OCI-LY1 (cell line): Measurements from ENCODE around the gene EPPIN.
"Not testable (repeated sequence)": the region's sequence is repeated elsewhere in the genome, so short reads cannot be mapped to it uniquely, and the experiment has no call there.

Experiments used
- H2AFZ ChIP-seq: fragments of 200-600 bp; sonication (generic), shearing (Covaris generic); 2 replicates; pipeline ENCODE4 v1.6.0; 2014; ENCODE audit warnings: antibody characterized with exemption, mild to moderate bottlenecking, low read length
- H3F3A ChIP-seq: fragments of 200-600 bp; sonication (generic), shearing (Covaris generic); 2 replicates; pipeline ENCODE4 v1.6.0; 2014; ENCODE audit warnings: mild to moderate bottlenecking, antibody characterized with exemption, low read length, moderate library complexity; ENCODE audit not compliant: insufficient read depth
- H3K27ac ChIP-seq: fragments of 200-600 bp; sonication (generic); 2 replicates; pipeline ENCODE4 v1.5.1; 2014; ENCODE audit warnings: low read length, mixed run types, mild to moderate bottlenecking, low read depth; ENCODE audit not compliant: poor library complexity, severe bottlenecking
- H3K27me3 ChIP-seq: fragments of 200-600 bp; sonication (generic); 2 replicates; pipeline ENCODE4 v1.6.0; 2014; ENCODE audit warnings: antibody characterized with exemption, mild to moderate bottlenecking, low read length, moderate library complexity; ENCODE audit not compliant: insufficient read depth
- H3K36me3 ChIP-seq: fragments of 200-600 bp; sonication (generic); 2 replicates; pipeline ENCODE4 v1.6.1; 2014; ENCODE audit warnings: mild to moderate bottlenecking, antibody characterized with exemption, low read length, moderate library complexity, mixed read lengths; ENCODE audit not compliant: insufficient read depth
- H3K4me1 ChIP-seq: fragments of 200-600 bp; sonication (generic); 2 replicates; pipeline ENCODE4 v1.5.1; 2014; ENCODE audit warnings: mild to moderate bottlenecking, low read length, moderate library complexity; ENCODE audit not compliant: insufficient read depth, severe bottlenecking
- H3K4me2 ChIP-seq: fragments of 200-600 bp; sonication (generic), shearing (Covaris generic); 2 replicates; pipeline ENCODE4 v1.6.1; 2014; ENCODE audit warnings: low read length
- H3K4me3 ChIP-seq: fragments of 200-600 bp; sonication (generic); 2 replicates; pipeline ENCODE4 v1.5.1; 2014; ENCODE audit warnings: low read length, low read depth, mild to moderate bottlenecking, mixed read lengths; ENCODE audit not compliant: poor library complexity, severe bottlenecking
- H3K79me2 ChIP-seq: fragments of 200-600 bp; shearing (Covaris generic); 2 replicates; pipeline ENCODE4 v1.6.1; 2016; ENCODE audit warnings: mixed run types, low read length, mixed read lengths; ENCODE audit not compliant: insufficient read depth
- H3K9ac ChIP-seq: fragments of 200-600 bp; sonication (generic), shearing (Covaris generic); 2 replicates; pipeline ENCODE4 v1.6.1; 2014; ENCODE audit warnings: mild to moderate bottlenecking, low read length, mixed read lengths
- H3K9me2 ChIP-seq: fragments of 200-600 bp; sonication (generic), shearing (Covaris generic); 2 replicates; pipeline ENCODE4 v1.6.1; 2014; ENCODE audit warnings: low read depth, mild to moderate bottlenecking, low read length, mixed read lengths
- H3K9me3 ChIP-seq: fragments of 200-600 bp; shearing (Covaris generic); 2 replicates; pipeline ENCODE4 v1.6.1; 2014; ENCODE audit warnings: low read length, mixed read lengths
- H4K20me1 ChIP-seq: fragments of 200-600 bp; sonication (generic), shearing (Covaris generic); 2 replicates; pipeline ENCODE4 v1.6.0; 2016; ENCODE audit warnings: mild to moderate bottlenecking, low read length; ENCODE audit not compliant: insufficient read depth
- EZH2 ChIP-seq: fragments of 200-600 bp; sonication (generic), shearing (Covaris generic); IDR thresholded peaks from 2 replicates; pipeline ENCODE4 v1.8.0; 2017; ENCODE audit warnings: borderline replicate concordance, mixed run types, mild to moderate bottlenecking, antibody characterized with exemption, low read length, moderate library complexity, mixed read lengths
- TF ChIP-seq, protein P1 (sequence below): fragments of 200-600 bp; sonication (generic), shearing (Covaris generic); IDR thresholded peaks from 2 replicates; pipeline ENCODE4 v1.5.1; 2017; ENCODE audit warnings: mild to moderate bottlenecking, antibody characterized with exemption, low read length, moderate library complexity, mixed read lengths

EPPIN gene

DNA sequence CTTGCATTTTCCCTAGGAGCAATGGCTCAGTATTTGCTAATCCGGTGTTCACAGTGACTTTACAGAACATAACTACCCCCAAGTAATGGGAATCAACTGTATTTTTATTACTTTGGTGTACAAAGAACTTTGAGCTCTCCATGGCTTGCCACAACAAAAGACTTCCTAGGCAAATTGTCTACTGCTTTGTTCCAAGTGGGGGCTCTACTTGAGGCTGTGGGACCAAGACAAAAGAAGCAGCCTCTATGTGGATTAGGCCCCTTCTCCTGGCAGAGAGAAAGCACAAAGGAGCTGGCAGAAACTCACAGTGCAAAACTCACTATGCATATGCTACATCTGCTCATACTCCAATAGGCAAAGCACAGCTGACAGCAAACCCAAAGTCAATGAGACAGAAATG is 31.0 kb upstream of the EPPIN start:
- Histone ChIP-seq H3F3A (no peaks in the 10 kb centered on the region), H3K4me1 (no peaks in the 10 kb centered on the region), H3K9me2 (no peaks in the 10 kb centered on the region), H4K20me1 (no peaks in the 10 kb centered on the region), H2AFZ (no peak overlapping the region), H3K27me3 (no peaks in the 10 kb centered on the region), H3K9ac (no peak overlapping the region), H3K79me2 (no peaks in the 10 kb centered on the region), H3K9me3 (no peaks in the 10 kb centered on the region), H3K4me3 (no peak overlapping the region), H3K27ac (no peak overlapping the region), H3K4me2 (no peak overlapping the region), H3K36me3 (no peaks in the 10 kb centered on the region)
- TF ChIP-seq EZH2 = no peak
- TF ChIP-seq, protein P1, sequence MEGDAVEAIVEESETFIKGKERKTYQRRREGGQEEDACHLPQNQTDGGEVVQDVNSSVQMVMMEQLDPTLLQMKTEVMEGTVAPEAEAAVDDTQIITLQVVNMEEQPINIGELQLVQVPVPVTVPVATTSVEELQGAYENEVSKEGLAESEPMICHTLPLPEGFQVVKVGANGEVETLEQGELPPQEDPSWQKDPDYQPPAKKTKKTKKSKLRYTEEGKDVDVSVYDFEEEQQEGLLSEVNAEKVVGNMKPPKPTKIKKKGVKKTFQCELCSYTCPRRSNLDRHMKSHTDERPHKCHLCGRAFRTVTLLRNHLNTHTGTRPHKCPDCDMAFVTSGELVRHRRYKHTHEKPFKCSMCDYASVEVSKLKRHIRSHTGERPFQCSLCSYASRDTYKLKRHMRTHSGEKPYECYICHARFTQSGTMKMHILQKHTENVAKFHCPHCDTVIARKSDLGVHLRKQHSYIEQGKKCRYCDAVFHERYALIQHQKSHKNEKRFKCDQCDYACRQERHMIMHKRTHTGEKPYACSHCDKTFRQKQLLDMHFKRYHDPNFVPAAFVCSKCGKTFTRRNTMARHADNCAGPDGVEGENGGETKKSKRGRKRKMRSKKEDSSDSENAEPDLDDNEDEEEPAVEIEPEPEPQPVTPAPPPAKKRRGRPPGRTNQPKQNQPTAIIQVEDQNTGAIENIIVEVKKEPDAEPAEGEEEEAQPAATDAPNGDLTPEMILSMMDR = no peak

DNA sequence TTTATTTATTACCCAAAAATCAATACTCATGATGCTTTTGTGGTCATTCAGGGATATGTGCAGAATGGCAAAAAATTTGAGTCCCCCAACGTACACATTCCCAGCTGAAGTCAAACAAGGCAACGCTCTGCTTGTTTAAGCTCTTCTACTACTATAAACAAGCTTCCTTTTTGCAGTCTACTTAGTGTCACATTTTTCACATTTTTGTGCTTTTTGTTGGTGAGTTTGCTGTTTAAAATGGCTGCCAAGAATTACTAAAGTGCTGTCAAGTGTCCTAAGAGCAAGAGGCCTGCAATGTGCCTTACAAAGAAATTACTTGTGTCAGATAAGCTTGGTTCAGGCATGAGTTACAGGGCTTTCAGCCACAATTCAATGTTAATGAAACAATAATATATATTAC is 29.8 kb upstream of the EPPIN start:
- no peaks in the 10 kb centered on the region for H3K9me2 ChIP-seq
- H3K4me1 ChIP-seq = no peaks in the 10 kb centered on the region
- no peak overlapping the region for H3K9ac ChIP-seq
- no peaks in the 10 kb centered on the region for H3K79me2 ChIP-seq
- no peaks in the 10 kb centered on the region for H4K20me1 ChIP-seq
- no peaks in the 10 kb centered on the region for H3F3A ChIP-seq
- H3K4me3 ChIP-seq = no peak overlapping the region
- no peaks in the 10 kb centered on the region for H3K9me3 ChIP-seq
- H3K36me3 ChIP-seq = no peaks in the 10 kb centered on the region
- no peak overlapping the region for H2AFZ ChIP-seq
- no peak overlapping the region for H3K27ac ChIP-seq
- no peak for TF ChIP-seq EZH2
- TF ChIP-seq, protein P1 = no peak
- H3K4me2 ChIP-seq = no peak overlapping the region
- no peaks in the 10 kb centered on the region for H3K27me3 ChIP-seq

DNA sequence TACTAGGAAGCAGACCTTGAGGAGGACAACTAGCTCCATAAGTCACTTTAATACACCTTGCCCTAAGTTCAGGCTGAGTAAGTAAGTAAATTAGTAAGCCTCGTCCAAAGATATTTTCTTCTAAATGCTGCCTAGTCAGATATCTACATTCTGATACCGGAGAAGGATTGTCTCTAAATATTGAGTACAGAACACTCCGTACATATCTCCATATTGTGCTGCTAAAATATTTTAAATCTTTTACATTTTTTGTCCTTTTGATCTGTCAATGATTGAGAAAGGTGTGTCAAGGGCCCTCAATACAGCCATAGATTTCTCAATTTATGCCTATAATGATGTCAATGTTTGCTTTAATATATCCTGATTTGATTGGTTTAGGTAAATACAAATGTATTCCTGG is 28.7 kb upstream of the EPPIN start:
- Histone ChIP-seq H4K20me1 (no peaks in the 10 kb centered on the region), H3K27ac (no peak overlapping the region), H3K4me1 (no peaks in the 10 kb centered on the region), H3K9ac (no peak overlapping the region), H3K36me3 (no peaks in the 10 kb centered on the region), H3K9me2 (no peaks in the 10 kb centered on the region), H3K27me3 (no peaks in the 10 kb centered on the region), H2AFZ (no peak overlapping the region), H3K9me3 (no peaks in the 10 kb centered on the region), H3K4me2 (no peak overlapping the region), H3K79me2 (no peaks in the 10 kb centered on the region), H3F3A (no peaks in the 10 kb centered on the region), H3K4me3 (no peak overlapping the region)
- TF ChIP-seq, protein P1 = no peak
- no peak for TF ChIP-seq EZH2

DNA sequence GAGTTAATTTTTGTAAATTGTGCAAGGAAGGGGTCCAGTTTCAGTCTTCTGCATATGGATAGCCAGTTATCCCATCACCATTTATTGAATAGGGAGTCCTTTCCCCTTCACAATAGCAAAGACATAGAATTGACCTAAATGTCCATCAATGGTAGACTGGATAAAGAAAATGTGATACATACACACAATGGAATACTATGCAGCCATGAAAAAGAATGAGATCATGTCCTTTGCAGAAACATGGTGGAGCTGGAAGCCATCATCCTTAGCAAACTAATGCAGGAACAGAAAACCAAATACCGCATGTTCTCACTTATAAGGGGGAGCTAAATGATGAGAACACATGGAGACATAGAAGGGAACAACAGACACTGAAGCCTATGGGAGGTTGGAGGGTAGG is 22.4 kb upstream of the EPPIN start:
- H3K9me3 ChIP-seq, H3K9me2 ChIP-seq, H4K20me1 ChIP-seq, H3F3A ChIP-seq, H3K4me3 ChIP-seq, H3K27me3 ChIP-seq, H3K4me2 ChIP-seq, H3K79me2 ChIP-seq, H2AFZ ChIP-seq, H3K27ac ChIP-seq, H3K4me1 ChIP-seq, H3K9ac ChIP-seq, H3K36me3 ChIP-seq: not testable (repeated sequence)
